Tibial artery (tissue), 4 donors: ENCODE data around the gene CLTRN.

Source experiments
- DNase-seq, 2 donors: peaks; one replicate each; pipeline ENCODE4 v3.0.0-alpha.2; 2019
- H3K27ac ChIP-seq, 2 donors: fragments of 200-600 bp; sonication (generic) in 1 of 2; 1 replicate in 1 of 2; 2 replicates in 1 of 2; pipeline ENCODE4 v1.5.1; 2018 to 2019; ENCODE audit warnings: mild to moderate bottlenecking in 1 of 2
- H3K27me3 ChIP-seq, 2 donors: fragments of 200-600 bp; sonication (generic) in 1 of 2; one replicate each; pipeline versions ENCODE4 v1.5.1 to v1.6.0; 2016 to 2019
- H3K36me3 ChIP-seq, 3 donors: fragments of 200-600 bp; sonication (generic) in 2 of 3; one replicate each; pipeline ENCODE4 v1.5.1; 2016 to 2019; ENCODE audit warnings: mild to moderate bottlenecking in 2 of 3
- H3K4me1 ChIP-seq, 4 donors: fragments of 200-600 bp; sonication (generic) in 2 of 4; 1 replicate in 3 of 4; 2 replicates in 1 of 4; pipeline ENCODE4 v1.5.1; 2016 to 2019
- H3K4me3 ChIP-seq, 2 donors: fragments of 200-600 bp; sonication (generic) in 1 of 2; 1 replicate in 1 of 2; 2 replicates in 1 of 2; pipeline ENCODE4 v1.5.1; 2018 to 2019; ENCODE audit warnings: mild to moderate bottlenecking in 2 of 2
- H3K9me3 ChIP-seq, 3 donors: fragments of 200-600 bp; sonication (generic) in 1 of 3; one replicate each; pipeline ENCODE4 v1.5.1; 2016 to 2019
- CTCF ChIP-seq, 2 experiments: fragments of 200-600 bp in 1 of 2; fragments of 450-650 bp in 1 of 2; IDR thresholded peaks; one replicate each; pipeline ENCODE4 v1.5.1; 2017 to 2019; ENCODE audit warnings: antibody characterized with exemption in 2 of 2, mild to moderate bottlenecking in 1 of 2, moderate library complexity in 1 of 2
- intact Hi-C: fragments of 100-400 bp; cut with DNase I; formaldehyde crosslinking; loops from one replicate; pipeline ENCODE4 v1.15.0; 2023; ENCODE audit warnings: low total_unique reads

Gene CLTRN

GRCh38 chrX:15619053-15619755 is 45.4 kb downstream of the CLTRN start:
- DNase-seq = no peak
- intact Hi-C loops = no loop called here

GRCh38 chrX:15617111-15617510 is 47.5 kb downstream of the CLTRN start:
- no peak overlapping the region for H3K4me3 ChIP-seq
- no peak overlapping the region for H3K27ac ChIP-seq
- intact Hi-C loops = no loop called here
- H3K36me3 ChIP-seq = no peaks in the 10 kb centered on the region
- no peaks in the 10 kb centered on the region for H3K4me1 ChIP-seq
- no peaks in the 10 kb centered on the region for H3K27me3 ChIP-seq
- no peaks in the 10 kb centered on the region for H3K9me3 ChIP-seq
- no peak for TF ChIP-seq CTCF (IDR thresholded peaks at IDR 0.05)
- no peak for DNase-seq

More at GRCh38 chrX:15619053-15619755, 45.4 kb downstream of the CLTRN start:
- H3K36me3 ChIP-seq = no peaks in the 10 kb centered on the region
- no peak overlapping the region for H3K4me3 ChIP-seq
- no peak overlapping the region for H3K27ac ChIP-seq
- H3K4me1 ChIP-seq = no peaks in the 10 kb centered on the region
- H3K27me3 ChIP-seq = no peaks in the 10 kb centered on the region
- TF ChIP-seq CTCF (IDR thresholded peaks at IDR 0.05) = no peak
- H3K9me3 ChIP-seq = no peaks in the 10 kb centered on the region

- no peak overlapping the region for H3K4me3 ChIP-seq
- H3K27me3 ChIP-seq = no peaks in the 10 kb centered on the region
- H3K4me1 ChIP-seq = no peaks in the 10 kb centered on the region
- no peaks in the 10 kb centered on the region for H3K9me3 ChIP-seq
- TF ChIP-seq CTCF (IDR thresholded peaks at IDR 0.05) = no peak
- no peak overlapping the region for H3K27ac ChIP-seq
- no peak for DNase-seq
- H3K36me3 ChIP-seq = no peaks in the 10 kb centered on the region
- intact Hi-C loops = no loop called here
Observed at GRCh38 chrX:15616531-15616930, 48.1 kb downstream of the CLTRN start.

GRCh38 chrX:15607067-15607466 is 57.5 kb downstream of the CLTRN start:
- TF ChIP-seq CTCF (IDR thresholded peaks at IDR 0.05) = no peak
- intact Hi-C loops = no loop called here
- DNase-seq = no peak

GRCh38 chrX:15606136-15606535 is 58.5 kb downstream of the CLTRN start:
- Histone ChIP-seq H3K36me3 (no peaks in the 10 kb centered on the region), H3K9me3 (no peaks in the 10 kb centered on the region), H3K27me3 (no peaks in the 10 kb centered on the region), H3K4me1 (no peaks in the 10 kb centered on the region), H3K27ac (no peak overlapping the region), H3K4me3 (no peak overlapping the region)
- no peak for DNase-seq
- intact Hi-C loops = no loop called here
- no peak for TF ChIP-seq CTCF (IDR thresholded peaks at IDR 0.05)

More at GRCh38 chrX:15607067-15607466, 57.5 kb downstream of the CLTRN start:
- Histone ChIP-seq H3K4me1 (no peaks in the 10 kb centered on the region), H3K27ac (no peak overlapping the region), H3K27me3 (no peaks in the 10 kb centered on the region), H3K36me3 (no peaks in the 10 kb centered on the region), H3K9me3 (no peaks in the 10 kb centered on the region), H3K4me3 (no peak overlapping the region)
